Activated naive CD4-positive, alpha-beta T cell treated with anti-CD3 and anti-CD28 coated beads for 36 hours (primary cell): Measurements from ENCODE around the gene CRADD. TPM values are rescaled to one million over a fixed set of nuclear protein-coding genes. Genes with fewer than 3 reads are reported as not detected.

Experiments
- CTCF ChIA-PET: fragments of 350-600 bp; sonication (Branson Sonifier 250); formaldehyde crosslinking; loops from one replicate; lab custom pipeline; 2021; ENCODE audit warnings: antibody characterized with exemption; lab: Charles Lee
- DNase-seq: peaks from one replicate; pipeline ENCODE4 v3.0.0-alpha.2; 2020
- H3K27ac Mint-ChIP-seq: one replicate; pipeline ENCODE4 v1.8.0; 2021; ENCODE audit warnings: mild to moderate bottlenecking, mixed read lengths
- H3K27me3 Mint-ChIP-seq: one replicate; pipeline ENCODE4 v1.8.0; 2021; ENCODE audit warnings: low read depth, mixed read lengths
- H3K36me3 Mint-ChIP-seq: one replicate; pipeline ENCODE4 v1.8.0; 2021; ENCODE audit warnings: low read depth, mixed read lengths
- H3K4me1 Mint-ChIP-seq: one replicate; pipeline ENCODE4 v1.8.0; 2021; ENCODE audit warnings: low read depth, mixed read lengths
- H3K4me3 Mint-ChIP-seq: one replicate; pipeline ENCODE4 v1.8.0; 2021; ENCODE audit warnings: mild to moderate bottlenecking, moderate library complexity, mixed read lengths
- H3K9me3 Mint-ChIP-seq: one replicate; pipeline ENCODE4 v1.8.0; 2021; ENCODE audit warnings: mixed read lengths
- intact Hi-C: fragments of 100-400 bp; cut with micrococcal nuclease; formaldehyde crosslinking; loops from one replicate; pipeline ENCODE4 v1.15.1; 2023
- total RNA-seq, 2 experiments: library from RNA; stranded (reverse); gene quantifications; one replicate each; pipeline ENCODE4 v1.2.3, GENCODE V29; 2021

CRADD gene
- total RNA-seq, 2 experiments from 2014 or later, result 14.3 to 15.6 TPM

DNA sequence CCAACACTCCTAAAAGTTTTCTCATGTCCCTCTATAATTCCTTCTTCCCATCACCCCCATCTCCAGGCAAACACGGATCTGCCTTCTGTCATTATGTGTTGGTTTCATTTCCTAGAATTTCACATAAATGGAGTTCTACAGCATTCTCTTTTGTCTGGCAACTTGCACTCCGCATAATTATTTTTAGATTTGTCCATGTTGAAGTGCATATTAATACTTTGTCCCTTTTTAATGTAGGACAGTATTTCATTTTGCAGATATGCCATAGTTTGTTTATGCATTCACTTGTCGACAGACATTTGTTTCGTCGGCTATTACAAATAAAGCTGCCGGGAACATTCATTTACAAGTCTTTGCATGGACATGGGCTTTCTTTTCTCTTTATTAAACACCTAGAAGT, 150.0 kb downstream of the CRADD start:
- peaks cover 8% of the 10 kb centered on the region for H3K4me1 Mint-ChIP-seq
- no peak for DNase-seq
- CTCF ChIA-PET, result no interaction called here
- intact Hi-C loops, result no loop called here
- H3K4me3 Mint-ChIP-seq, result no peak overlapping the region
- no peaks in the 10 kb centered on the region for H3K9me3 Mint-ChIP-seq
- H3K27ac Mint-ChIP-seq, result no peak overlapping the region
- peaks cover 2% of the 10 kb centered on the region for H3K36me3 Mint-ChIP-seq
- no peaks in the 10 kb centered on the region for H3K27me3 Mint-ChIP-seq

DNA sequence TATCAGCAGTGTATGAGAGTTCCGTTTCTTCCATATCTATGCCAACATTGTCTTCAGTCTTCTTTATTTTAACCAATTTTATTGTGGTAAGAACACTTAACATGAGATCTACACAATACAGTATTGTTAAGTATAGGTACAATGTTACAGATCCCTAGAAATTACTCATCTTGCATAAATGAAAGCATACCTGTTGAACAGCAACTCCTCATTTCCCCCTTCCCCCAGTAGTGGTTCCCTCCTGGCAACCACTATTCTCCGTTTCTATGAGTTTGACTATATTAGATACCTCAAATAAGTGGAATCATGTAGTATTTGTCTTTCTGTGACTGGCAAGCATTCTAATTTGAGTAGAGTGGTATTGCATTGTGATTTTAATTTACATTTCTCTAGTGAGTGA, 150.5 kb downstream of the CRADD start:
- Mint-ChIP-seq H3K27ac (no peak overlapping the region), H3K36me3 (peaks cover 2% of the 10 kb centered on the region), H3K9me3 (no peaks in the 10 kb centered on the region), H3K4me1 (peaks cover 6% of the 10 kb centered on the region), H3K4me3 (no peak overlapping the region), H3K27me3 (no peaks in the 10 kb centered on the region)
- intact Hi-C loops, result no loop called here
- no peak for DNase-seq
- CTCF ChIA-PET, result no interaction called here

GRCh38 chr12:93829016-93829415, 151.8 kb downstream of the CRADD start:
- CTCF ChIA-PET, result interaction anchor here (0.6 to 1.5 kb wide), 2 partner anchors 25 to 247 kb away, joined by 4 to 6 read pairs; no protein-coding TSS in a partner anchor
- peaks cover 2% of the 10 kb centered on the region for H3K36me3 Mint-ChIP-seq
- intact Hi-C loops, result no loop called here

DNA sequence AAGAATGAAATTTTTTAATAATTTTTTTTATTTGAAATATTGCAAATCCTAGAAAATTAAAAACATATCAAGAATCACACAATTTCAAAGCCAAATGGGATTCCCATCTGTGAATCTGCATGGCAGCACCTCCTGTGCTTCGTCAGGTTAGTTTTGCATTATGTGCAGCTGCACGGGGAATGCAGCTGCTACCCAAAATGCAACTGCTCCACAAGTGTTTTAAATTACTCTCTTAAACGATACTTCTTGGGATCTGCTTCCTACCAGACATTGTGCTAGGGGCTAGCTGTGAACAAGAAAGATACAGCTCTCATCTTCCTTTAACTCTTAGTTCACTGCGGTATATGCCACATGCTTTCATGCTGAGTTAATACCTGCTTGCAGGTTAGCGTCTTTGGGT, 154.2 kb downstream of the CRADD start:
- Mint-ChIP-seq H3K36me3 (peaks cover 1% of the 10 kb centered on the region), H3K4me1 (peaks cover 6% of the 10 kb centered on the region), H3K27ac (no peak overlapping the region), H3K4me3 (no peak overlapping the region), H3K27me3 (no peaks in the 10 kb centered on the region), H3K9me3 (no peaks in the 10 kb centered on the region)
- DNase-seq, result no peak
- intact Hi-C loops, result no loop called here
- CTCF ChIA-PET, result no interaction called here

More at GRCh38 chr12:93829016-93829415, 151.8 kb downstream of the CRADD start:
- peaks cover 6% of the 10 kb centered on the region for H3K4me1 Mint-ChIP-seq
- no peaks in the 10 kb centered on the region for H3K9me3 Mint-ChIP-seq
- H3K27me3 Mint-ChIP-seq, result no peaks in the 10 kb centered on the region
- H3K27ac Mint-ChIP-seq, result no peak overlapping the region
- no peak overlapping the region for H3K4me3 Mint-ChIP-seq
- DNase-seq, result no peak

GRCh38 chr12:93832131-93832530, 155.0 kb downstream of the CRADD start:
- no peak overlapping the region for H3K4me3 Mint-ChIP-seq
- H3K27ac Mint-ChIP-seq, result no peak overlapping the region
- peaks cover 6% of the 10 kb centered on the region for H3K4me1 Mint-ChIP-seq
- H3K9me3 Mint-ChIP-seq, result no peaks in the 10 kb centered on the region
- CTCF ChIA-PET, result no interaction called here
- H3K36me3 Mint-ChIP-seq, result peaks cover 4% of the 10 kb centered on the region
- DNase-seq, result no peak
- no peaks in the 10 kb centered on the region for H3K27me3 Mint-ChIP-seq
- intact Hi-C loops, result no loop called here

DNA sequence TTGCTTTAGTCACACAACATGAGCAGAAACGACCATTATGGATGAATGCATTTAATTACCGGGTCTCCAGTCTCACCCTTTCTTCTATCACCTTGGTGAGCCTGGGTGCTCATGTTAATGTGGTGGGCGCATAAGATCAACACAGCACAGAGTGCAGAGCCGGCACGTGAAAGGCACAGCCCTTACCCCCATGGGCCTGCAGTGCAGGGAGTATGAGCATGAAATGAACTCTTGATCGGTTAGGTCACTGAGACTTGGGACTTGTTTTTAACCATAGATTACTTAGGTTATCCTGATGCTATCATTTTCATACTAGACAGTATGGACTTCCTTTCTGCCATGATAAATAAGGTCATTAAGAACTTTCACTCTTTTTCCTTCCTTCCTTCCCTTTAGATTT, 156.8 kb downstream of the CRADD start:
- intact Hi-C loops, result no loop called here
- H3K36me3 Mint-ChIP-seq, result peaks cover 9% of the 10 kb centered on the region

GRCh38 chr12:93836620-93837260, 159.6 kb downstream of the CRADD start:
- Mint-ChIP-seq H3K27me3 (no peaks in the 10 kb centered on the region), H3K4me3 (no peak overlapping the region), H3K36me3 (peaks cover 15% of the 10 kb centered on the region), H3K4me1 (peaks cover 4% of the 10 kb centered on the region), H3K9me3 (no peaks in the 10 kb centered on the region), H3K27ac (no peak overlapping the region)
- DNase-seq, result no peak
- CTCF ChIA-PET, result interaction anchor here (1.1 kb wide), 1 partner anchor 269 kb away, joined by 3 read pairs; no protein-coding TSS in a partner anchor
- intact Hi-C loops, result no loop called here

More for the DNA sequence above, 156.8 kb downstream of the CRADD start:
- no peak for DNase-seq
- no peaks in the 10 kb centered on the region for H3K27me3 Mint-ChIP-seq
- H3K9me3 Mint-ChIP-seq, result no peaks in the 10 kb centered on the region
- CTCF ChIA-PET, result no interaction called here
- no peak overlapping the region for H3K4me3 Mint-ChIP-seq
- H3K27ac Mint-ChIP-seq, result no peak overlapping the region
- peaks cover 6% of the 10 kb centered on the region for H3K4me1 Mint-ChIP-seq

DNA sequence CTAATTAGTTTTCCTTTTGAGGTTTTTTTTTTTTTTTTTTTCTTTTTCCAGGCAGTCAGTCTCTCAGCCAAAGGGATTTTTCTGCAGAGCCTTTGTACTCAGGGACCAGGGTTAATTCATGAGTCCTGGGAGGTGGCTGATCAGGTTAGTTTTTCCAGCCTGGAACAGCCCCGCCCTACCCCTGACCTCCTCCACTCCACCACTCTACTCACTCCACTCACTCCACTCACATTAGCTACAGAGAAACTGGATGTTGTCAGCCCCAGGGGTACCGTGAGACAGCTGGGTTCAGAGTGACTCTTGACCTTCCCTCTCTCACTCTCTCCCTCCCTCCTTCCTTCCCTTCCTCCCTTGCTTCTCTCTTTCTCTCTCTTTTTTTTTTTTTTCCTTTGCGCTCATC, 161.0 kb downstream of the CRADD start:
- intact Hi-C loops, result no loop called here
- no peaks in the 10 kb centered on the region for H3K27me3 Mint-ChIP-seq
- peaks cover 17% of the 10 kb centered on the region for H3K36me3 Mint-ChIP-seq
- DNase-seq, result no peak
- CTCF ChIA-PET, result interaction anchor here (0.7 kb wide), 1 partner anchor 18 kb away, joined by 3 read pairs; no protein-coding TSS in a partner anchor
- H3K4me3 Mint-ChIP-seq, result no peak overlapping the region
- H3K9me3 Mint-ChIP-seq, result no peaks in the 10 kb centered on the region
- H3K4me1 Mint-ChIP-seq, result no peaks in the 10 kb centered on the region
- no peak overlapping the region for H3K27ac Mint-ChIP-seq

DNA sequence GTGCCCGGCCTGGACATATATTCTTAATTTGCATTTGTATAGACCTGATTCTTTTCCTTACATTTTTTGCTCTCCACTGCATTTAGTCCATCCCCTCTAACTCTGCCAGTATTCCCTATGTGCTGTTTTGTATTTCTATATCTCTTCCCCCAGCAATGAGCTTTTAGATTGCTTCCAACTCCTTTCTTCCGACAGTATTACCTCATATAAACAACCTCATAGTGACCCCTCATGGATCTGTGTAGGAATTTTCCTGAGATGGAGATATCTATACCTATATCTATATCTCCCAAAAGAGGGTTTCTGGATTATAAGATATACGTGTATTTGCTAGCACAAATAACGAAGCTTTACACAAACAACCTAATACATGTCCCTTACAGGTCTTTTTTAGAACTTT, 161.9 kb downstream of the CRADD start:
- H3K27ac Mint-ChIP-seq, result no peak overlapping the region
- H3K4me3 Mint-ChIP-seq, result no peak overlapping the region
- no peaks in the 10 kb centered on the region for H3K9me3 Mint-ChIP-seq
- DNase-seq, result no peak
- no peaks in the 10 kb centered on the region for H3K27me3 Mint-ChIP-seq
- no peaks in the 10 kb centered on the region for H3K4me1 Mint-ChIP-seq
- intact Hi-C loops, result no loop called here
- peaks cover 18% of the 10 kb centered on the region for H3K36me3 Mint-ChIP-seq
- CTCF ChIA-PET, result interaction anchor here (0.7 kb wide), 1 partner anchor 18 kb away, joined by 3 read pairs; no protein-coding TSS in a partner anchor

GRCh38 chr12:93841671-93842070, 164.5 kb downstream of the CRADD start:
- Mint-ChIP-seq H3K27me3 (no peaks in the 10 kb centered on the region), H3K27ac (no peak overlapping the region), H3K9me3 (no peaks in the 10 kb centered on the region), H3K36me3 (peaks cover 18% of the 10 kb centered on the region), H3K4me1 (no peaks in the 10 kb centered on the region), H3K4me3 (no peak overlapping the region)
- intact Hi-C loops, result no loop called here
- CTCF ChIA-PET, result no interaction called here
- no peak for DNase-seq

DNA sequence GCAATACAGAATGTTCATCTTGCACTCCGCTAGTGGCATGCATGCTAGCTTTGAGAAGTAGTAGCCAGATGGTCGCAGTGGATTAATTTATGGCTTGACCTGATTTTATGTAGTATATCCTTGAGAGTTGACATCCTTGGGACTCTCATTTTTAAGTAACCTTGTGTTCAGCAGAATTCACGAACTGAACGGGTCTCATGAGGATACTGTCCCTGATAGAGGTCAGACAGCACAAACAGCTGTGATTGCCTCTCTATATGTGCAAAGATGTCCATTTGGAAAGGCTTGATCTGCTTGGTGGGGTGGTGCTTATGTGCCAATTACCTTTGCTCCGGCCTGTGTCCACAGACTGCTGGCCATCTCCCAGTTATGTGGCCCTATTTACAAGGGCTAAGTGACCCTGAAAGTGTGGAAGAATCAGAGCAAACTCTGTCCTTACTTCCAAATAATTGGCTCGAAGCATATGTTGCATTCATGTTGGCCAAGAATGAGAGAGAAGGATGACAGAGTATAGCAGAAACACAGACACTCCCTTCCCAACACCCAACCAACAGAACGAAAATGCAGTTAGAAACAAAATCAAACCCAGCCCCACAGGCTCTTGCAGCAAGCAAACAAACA, 167.1 kb downstream of the CRADD start:
- DNase-seq, result no peak
- intact Hi-C loops, result no loop called here
- no peak overlapping the region for H3K27ac Mint-ChIP-seq
- peaks cover 13% of the 10 kb centered on the region for H3K36me3 Mint-ChIP-seq
- CTCF ChIA-PET, result interaction anchor here (0.6 to 1.7 kb wide), 3 partner anchors 9 to 447 kb away, joined by 4 to 5 read pairs (median 4); no protein-coding TSS in a partner anchor
- no peak overlapping the region for H3K4me3 Mint-ChIP-seq
- H3K9me3 Mint-ChIP-seq, result peaks cover 2% of the 10 kb centered on the region
- peaks cover 18% of the 10 kb centered on the region for H3K4me1 Mint-ChIP-seq
- no peaks in the 10 kb centered on the region for H3K27me3 Mint-ChIP-seq

DNA sequence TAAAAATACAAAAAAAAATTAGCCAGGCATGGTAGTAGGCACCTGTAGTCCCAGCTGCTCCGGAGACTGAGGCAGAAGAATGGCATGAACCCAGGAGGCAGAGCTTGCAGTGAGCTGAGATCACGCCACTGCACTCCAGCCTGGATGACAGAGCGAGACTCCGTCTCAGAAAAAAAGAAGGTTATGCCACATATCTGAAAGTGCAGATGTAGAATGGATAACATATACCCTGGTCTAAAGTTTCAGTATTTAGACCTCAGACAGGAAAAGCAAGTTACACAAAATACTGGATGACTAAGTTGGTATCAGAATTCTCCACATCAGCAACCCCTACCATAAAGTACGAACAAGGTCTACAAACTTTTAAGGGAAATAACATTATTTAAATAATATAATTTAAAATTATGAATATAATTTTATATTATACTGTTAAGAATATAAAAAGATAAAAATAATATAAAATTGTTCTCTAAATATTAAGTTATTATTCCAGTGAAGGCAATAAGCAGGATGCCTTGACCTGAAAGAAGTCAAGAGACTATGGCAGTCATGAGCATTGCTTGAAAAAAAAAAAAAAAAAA, 169.9 kb downstream of the CRADD start:
- intact Hi-C loops, result no loop called here
- Mint-ChIP-seq H3K27me3 (no peaks in the 10 kb centered on the region), H3K36me3 (peaks cover 15% of the 10 kb centered on the region), H3K27ac (no peak overlapping the region), H3K9me3 (peaks cover 2% of the 10 kb centered on the region), H3K4me1 (peaks cover 20% of the 10 kb centered on the region), H3K4me3 (no peak overlapping the region)
- DNase-seq, result no peak
- CTCF ChIA-PET, result interaction anchor here (0.6 kb wide), 1 partner anchor 13 kb away, joined by 4 read pairs; no protein-coding TSS in a partner anchor
